GM10847 (cell line): ENCODE results near the gene MYO15B.

ENCODE experiments used
- POLR2A ChIP-seq: IDR thresholded peaks from 2 replicates; pipeline ENCODE4 v1.6.1; 2011; ENCODE audit not compliant: insufficient read length; ENCODE audit errors: extremely low read depth

The MYO15B gene

DNA sequence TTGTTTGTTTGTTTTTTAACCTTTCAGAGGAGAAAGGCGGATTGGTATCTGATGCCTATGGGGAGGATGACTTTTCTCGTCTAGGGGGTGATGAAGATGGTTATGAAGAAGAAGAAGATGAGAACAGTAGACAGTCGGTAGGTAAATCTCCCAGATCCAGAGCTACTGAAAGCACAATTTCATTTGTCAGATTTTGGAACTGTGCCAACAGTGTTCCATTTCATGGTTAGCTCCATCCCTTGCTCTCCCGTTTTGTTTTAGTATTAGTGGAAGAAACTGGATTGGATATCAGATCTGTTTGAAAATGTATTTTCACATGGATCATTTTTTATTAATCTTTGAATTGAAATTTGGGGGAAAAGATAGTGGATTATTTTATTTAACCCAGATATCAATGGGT, 80.9 kb downstream of the MYO15B start:
- TF ChIP-seq POLR2A: no peak

DNA sequence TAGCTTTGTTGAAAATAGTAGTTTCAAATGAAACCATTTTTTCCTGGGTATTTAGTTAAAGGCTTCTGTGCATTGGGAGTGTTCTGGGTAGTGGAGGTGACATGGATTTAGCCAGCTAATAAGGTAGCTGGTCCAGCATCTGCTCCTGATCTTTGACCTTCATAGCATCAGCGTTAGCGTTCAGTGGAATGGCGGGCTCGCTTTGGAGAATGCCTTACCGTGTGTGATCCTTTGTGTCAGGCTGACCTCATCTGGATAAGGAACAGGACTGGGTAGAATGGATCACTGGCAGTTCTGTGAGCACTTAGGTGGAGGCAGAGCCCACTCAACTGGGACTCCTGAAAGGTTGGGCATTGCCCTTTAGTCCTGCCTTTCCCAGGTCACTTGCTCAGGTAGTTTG, 83.3 kb downstream of the MYO15B start:
- TF ChIP-seq POLR2A: no peak

DNA sequence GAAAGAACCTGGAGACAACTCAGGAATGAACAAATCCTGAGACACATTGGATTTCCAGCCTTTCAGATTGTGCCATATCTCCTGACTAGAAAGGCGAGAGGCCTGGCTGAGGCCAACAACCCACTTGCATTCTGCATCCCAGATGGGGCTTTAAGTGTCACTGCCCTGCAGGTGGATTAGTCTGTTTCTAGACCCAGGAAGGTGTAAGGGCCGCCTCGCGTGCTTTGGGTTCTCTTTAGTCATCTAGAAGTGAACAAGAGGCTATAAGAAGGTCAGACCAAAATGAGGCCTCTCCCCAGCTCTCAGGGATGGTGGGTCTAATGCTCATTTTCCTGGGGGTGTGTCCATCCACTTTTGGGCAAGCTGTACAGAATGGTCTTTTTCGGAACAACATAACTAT, 84.4 kb downstream of the MYO15B start:
- TF ChIP-seq POLR2A: no peak

DNA sequence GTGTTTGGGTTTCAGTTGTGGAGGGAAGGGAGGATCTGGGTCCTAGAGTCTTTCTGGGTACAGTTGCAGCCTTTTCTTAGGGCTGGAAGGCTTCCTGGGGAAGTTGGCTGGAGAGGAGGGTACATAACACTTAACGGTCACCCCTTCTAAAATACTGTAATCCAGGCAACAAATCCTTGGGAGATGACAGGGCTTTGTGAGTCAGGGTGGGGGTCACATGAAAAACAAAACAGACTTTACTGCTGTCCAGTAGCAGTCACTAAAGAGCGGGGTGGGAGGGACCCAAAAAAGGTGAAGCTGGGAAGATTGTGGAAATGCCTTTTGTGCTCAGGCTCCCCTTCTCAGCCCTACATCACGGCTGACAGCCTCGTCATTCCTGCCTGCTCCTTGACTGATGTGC, 85.9 kb downstream of the MYO15B start:
- no peak for TF ChIP-seq POLR2A
